GM19351 (cell line): ENCODE measurements around the gene ADCY10.
"Not testable (repeated sequence)": the region's sequence is repeated elsewhere in the genome, so short reads cannot be mapped to it uniquely, and the experiment has no call there.

ENCODE experiments used
- ATAC-seq: cut with Tn5 transposase; IDR thresholded peaks from one replicate; pipeline ENCODE4 v1.9.1; 2021; ENCODE audit warnings: mild to moderate bottlenecking, moderate library complexity; ENCODE audit not compliant: unreplicated experiment

Gene ADCY10

DNA sequence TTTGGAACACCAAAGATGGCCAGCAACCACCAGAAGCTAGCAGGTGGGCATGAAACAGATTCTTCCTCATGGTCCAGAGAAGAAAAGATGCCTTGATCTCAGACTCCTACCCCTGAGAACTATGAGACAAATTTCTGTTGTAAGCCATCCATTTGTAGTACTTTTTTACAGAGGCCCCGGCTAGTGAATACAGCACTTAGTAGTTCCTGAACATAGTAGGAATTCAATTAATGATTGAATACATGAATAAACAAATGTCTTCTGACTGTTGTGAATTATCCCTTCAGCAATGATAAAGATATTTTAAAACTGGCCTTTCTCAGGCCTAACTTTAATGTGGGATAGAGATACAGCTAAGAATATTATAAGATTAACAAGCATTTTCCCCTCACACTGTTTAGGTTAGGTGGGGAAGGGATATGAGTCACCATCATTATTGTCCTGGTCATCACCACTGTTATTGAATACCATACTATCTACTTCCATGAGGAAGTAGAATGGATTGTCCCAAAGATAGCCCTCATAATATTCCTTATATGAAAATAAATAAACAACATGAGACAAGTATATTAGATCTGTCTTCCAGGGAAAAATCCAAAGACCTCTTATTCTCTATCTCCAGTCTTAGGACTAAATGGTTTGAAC lies 51.4 kb downstream of the ADCY10 start:
- ATAC-seq, result no peak

DNA sequence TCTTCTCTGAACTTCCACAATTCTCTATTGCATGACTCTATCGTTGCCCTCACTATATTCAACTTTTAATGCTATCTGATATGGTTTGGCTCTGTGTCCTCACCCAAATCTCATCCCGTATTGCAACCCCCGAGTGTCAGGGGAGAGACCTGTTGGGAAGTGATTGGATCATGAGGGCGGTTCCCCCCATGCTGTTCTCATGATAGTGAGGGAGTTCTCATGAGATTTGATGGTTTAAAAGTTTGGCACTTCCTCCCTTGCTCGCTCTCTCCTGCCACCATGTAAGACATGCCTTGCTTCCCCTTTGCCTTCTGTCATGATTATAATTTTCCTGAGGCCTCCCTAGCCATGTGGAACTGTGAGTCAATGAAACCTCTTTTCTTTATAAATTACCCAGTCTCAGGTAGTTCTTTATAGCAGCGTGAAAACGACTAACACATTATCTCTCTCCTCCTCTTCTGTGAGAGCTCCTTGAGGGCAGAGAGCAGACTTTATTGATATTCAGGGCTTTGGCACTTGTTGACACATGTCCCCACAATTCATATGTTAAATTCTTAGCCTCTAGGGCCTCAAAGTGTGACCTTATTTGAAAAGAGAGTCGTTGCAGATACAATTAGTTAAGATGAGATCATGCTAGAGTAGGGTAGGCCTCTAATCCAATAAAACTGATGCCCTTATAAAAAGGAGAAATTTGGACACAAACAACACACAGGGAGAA lies 52.1 kb downstream of the ADCY10 start:
- no peak for ATAC-seq

DNA sequence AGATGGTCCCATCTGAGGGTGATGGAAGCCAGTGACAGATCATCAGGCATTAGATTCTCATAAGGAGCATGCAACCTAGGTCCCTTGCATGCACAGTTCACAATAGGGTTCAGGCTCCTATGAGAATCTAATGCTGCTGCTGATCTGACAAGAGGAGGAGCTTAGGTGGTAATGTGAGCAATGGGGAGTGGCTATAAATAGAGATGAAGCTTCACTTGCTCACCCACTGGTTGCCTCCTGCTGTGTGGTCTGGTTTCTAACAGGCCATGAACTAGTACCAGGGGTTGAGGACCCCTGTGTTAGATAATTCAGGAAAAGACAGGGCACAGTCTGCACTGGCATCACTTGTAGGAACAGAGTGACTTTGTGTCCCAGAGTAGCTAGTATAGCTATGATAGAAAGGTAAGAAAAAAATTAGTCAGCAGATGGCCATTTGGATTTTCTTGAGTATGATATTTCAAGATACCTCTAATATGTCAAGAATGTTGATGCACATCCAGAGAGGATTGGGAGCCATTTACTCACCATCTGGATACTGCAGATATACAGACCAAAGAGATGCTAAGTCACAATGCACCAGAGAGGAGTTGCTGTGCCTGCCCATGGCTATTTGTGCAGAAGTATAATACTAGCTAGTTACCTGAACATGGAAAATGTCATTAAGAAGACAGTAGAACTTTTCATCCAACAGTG lies 53.6 kb downstream of the ADCY10 start:
- no peak for ATAC-seq

DNA sequence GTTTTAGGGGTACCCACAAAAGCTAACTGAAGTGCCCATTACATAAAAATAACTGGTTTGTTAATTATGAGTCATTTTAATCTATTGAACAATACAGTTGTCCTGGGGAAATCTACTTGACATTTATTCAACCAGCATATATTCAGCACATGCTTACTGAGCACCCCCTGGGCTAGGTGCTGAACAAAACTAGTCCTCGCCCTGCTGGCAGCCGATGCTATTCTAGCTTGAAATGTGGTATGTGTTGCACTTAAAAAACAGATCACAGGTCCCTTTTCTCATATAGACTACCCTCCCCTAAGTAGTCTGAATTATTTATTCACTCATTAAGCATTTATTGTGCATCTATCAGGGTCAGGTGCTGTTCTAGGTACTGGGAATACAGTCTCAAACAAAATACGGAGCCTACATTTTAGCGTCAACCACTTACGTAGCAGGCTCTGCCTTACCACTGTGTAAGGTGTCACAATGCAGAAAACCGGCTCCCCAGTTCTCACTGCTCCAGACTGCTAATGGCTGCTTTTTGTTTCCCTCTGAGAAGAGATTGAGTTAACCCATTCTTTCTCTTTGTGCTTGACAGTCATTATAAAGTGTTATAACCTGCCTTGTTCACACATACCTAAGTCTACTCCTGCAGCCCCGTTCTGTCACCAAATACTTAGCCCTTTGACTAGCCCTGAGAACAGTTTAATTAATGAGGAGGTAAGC lies 57.1 kb downstream of the ADCY10 start:
- ATAC-seq, result no peak

DNA sequence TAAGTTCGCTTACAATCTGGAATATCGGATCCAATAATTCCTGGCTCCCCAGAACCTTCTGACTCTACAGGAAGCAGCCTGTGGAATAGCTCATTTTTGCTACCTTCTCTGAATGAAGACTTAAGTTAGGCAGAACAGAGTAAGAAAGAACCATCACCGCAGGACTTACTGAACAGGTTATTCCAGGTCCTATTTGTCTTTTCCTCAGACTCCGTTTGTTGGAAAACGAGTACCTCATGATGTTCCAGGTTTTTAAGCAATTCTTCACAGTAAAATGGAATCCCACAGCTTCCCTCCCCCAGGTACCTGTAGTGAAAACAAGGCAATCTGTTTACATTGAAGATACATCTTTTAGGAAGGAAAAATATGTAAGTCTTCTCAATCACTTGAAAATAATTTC lies 59.8 kb downstream of the ADCY10 start:
- ATAC-seq, result no peak

DNA sequence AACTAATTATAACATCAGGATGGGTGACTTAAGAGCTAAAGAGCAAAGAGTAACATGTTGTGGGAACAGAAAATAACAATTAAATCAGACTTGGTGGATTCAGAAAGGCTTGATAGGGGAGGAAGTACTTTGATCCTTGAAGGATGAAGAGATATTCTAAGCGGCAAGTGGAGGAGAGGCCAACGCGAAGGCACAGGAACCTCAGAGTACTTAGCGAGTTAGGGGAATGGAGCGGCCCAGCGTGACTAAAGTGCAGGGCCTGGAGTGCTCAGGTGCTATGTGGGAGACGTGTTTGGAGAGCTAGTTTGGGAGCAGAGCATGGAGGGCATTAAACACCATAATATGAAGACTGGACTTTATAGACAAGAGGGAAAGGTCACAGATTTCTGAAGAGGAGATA lies 64.3 kb downstream of the ADCY10 start:
- ATAC-seq, result no peak

DNA sequence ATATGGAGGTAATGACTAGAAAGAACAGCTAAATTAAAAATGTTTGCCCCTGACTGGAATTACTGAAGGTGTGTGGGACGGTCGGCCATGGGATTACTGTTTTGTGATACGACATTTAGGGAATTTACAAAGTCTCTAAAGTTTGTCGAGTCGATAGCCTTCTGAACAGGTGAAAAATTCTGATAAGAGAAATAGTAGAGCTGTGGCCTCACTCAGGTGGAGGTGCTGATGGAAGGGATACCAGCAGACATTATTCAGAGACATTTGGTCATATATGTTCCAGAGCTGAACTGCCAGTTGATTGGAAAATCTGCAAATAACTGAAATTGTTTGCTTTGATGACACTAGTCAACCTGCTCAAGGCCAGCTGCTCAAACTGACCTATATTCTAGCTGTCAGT lies 71.1 kb downstream of the ADCY10 start:
- ATAC-seq, result no peak

DNA sequence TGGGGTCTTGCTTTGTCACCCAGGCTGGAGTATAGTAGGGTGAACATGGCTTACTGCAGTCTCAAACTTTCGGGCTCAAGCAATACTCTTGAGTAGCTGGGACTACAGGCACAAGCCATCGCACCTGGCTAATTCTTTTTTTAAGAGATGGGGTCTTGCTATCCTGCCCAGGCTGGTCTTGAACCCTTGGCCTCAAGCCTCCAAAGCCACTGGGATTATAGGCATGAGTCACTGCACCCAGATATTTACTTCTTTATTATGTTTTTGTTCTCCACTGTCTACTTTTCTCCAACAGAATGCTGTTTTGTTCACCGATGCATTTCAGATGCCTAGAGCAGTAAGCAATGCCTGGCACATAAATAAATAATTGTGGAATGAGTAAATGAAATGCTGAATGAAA lies 72.4 kb downstream of the ADCY10 start:
- ATAC-seq, result no peak

DNA sequence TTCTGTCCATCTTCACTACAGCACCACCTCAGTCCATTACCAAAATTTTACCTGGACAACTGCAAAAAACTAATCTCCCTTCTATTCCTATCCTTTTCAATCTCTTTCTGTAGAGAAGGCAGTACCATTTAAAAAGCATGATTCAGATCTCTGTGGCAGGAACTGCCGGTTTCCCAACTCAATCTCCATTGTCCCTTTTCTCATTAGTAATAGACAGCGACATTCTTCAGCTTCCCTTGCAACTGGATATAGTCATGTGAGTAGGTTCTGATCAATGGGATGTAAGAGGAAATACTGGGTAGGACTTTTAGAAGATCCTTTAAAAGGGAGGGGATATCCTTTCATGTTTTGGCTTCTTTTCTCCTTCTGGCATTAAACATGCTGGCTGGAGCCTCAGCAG lies 74.9 kb downstream of the ADCY10 start:
- ATAC-seq, result no peak

DNA sequence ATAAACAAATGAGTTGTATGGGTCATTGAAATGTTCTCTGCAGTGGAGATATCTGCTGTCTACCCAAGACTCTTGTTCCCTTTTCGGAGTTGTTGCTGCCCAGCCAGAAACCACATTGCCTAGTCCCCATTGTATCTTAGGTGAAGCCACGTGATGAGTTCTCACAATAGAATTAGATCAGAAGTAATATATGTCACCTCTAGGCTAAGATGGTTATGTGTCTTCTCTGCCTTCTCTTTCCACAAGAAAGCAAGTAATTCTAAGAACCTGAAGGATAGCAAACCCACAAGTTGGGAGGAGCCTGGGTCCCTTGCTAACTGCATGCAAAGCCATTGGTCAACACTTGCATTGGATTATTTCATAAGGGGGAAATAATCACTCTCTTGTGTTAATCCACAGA lies 76.6 kb downstream of the ADCY10 start:
- no peak for ATAC-seq

DNA sequence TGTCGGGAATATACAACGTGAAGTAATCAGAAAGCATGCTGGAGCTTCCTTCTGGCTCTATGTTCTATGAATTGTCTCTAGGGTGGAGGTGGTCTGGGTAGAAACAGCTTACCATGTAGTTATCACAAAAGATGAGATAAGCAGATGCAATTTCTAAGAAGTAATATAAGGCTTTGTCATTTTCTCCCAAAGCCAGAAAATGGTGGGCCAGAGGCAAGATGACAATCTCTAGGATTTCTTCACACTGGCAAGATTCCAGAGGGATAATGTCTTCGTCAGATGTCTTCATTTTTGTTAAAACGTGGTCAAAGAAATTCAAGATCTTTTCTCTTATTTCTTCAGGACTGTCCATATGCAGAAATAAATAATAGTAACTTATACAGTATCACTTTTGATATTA lies 77.7 kb downstream of the ADCY10 start:
- ATAC-seq, result no peak

DNA sequence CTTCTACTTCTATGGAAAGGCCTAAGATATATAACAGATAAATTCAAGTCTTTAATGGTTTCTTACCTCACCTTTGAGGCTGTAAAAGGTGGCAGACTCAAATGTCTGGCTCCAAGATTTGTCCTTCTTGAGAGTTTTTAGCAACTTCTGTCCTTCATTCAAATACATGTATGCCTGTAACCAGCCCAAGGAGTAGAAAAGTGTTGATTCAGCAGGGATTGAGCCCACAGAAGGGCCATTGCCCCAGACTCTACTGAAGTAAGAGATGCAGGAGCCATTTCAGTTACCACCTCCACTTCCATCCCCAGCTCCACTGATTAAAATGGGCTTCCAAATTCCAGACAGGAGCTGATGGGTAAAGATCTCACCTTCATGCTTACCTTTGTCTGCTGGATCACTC lies 80.0 kb downstream of the ADCY10 start:
- ATAC-seq, result no peak

DNA sequence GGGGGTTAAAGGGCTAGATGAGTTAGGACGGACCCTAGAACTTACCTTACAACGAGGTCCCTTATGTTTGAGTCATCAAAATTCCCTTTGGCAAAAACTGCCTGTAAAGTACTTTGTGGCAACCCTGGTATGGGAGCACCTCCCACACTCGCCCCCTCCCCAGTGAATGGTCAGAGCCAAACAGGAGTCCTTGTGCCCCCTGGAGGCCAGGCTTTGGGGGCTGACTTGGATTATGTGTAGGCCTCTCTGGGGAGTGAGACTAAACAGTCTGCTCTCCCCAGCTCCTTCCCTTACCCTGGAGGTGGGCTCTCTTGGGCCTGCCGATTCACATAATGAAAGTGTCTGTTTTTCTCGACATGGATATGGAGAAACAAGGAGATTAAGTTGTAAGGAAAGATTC lies 81.2 kb downstream of the ADCY10 start:
- ATAC-seq, result no peak

DNA sequence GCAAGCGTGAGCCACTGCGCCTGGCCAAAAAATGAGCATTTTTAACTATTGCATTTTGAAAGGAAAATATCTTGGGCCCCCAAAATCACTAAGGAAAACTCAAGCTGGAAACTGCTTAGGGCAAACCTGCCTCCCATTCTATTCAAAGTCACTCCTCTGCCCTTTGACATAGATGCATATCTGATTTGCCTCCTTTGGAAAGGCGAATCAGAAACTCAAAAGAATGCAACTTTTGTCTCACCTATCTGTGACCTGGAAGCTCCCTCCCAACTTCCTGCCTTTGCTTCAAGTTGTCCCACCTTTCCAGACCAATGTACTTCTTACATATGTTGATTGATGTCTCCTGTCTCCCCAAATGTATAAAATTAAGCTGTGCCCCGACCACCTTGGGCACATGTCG lies 83.3 kb downstream of the ADCY10 start:
- not testable (repeated sequence) for ATAC-seq

DNA sequence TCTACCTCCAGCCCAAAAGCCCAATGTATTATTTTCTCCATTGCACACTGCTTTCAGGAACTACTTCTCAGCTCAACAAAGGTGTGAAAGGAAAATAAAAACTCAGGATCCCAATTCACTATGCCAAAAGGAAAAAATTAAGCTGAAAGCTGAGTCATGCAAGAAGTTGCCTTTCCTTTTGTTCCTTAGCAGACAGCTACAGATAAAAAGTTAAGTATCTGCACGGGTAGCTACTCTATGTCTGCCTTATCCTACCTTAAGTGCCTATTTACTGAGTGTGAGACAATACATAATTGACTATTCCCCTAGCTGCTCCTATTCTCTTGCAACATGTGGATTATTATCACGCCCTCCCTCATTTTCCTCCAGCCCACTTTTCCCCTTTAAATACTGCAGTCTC lies 84.1 kb downstream of the ADCY10 start:
- no peak for ATAC-seq

DNA sequence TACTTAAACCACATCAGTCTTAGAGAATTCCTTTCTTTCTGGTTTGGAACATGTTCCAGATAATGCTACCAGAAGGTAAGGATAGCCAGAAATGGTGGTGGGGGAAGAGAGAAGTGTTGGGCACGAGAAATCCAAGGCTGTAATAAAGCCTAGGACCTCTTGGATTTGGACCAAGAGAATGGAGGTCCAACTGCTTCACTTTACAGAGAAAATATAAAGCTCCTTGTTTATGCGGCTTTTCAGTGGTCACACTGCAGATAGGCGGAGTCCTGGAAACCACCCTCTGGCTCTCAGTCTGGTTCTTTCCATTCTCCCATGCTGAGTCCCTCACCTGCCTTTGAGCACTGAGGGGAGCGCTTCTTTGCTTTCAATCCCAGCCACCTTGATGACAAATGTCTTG lies 87.8 kb downstream of the ADCY10 start:
- no peak for ATAC-seq

DNA sequence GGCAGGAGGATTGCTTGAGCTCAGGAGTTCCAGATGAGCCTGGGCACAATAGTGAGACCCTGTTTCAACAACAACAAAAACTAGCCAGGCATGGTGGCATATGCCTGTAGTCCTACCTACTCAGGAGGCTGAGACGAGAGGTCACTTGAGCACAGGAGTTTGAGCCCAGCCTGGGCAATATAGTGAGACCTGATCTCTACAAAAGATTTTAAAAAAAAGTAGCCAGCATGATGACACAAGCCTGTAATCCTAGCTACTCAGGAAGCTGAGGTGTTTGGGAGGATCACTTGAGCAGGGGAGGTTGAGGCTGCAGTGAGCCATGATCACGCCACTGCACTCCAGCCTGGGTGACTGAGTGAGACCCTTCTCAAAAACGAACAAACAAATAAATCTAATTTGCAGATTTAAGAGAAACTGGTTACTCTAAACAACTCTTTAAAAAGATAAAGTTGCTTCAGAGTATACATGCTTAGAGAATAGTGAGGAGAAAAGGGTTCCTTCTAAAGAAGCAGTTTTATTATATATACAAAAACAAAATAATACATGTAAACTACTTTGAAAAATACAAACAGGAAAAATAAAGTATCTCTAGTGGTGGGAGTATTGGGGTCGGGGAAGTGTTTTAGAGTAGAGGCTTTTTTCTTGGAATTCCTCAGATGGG lies 88.4 kb downstream of the ADCY10 start:
- no peak for ATAC-seq

DNA sequence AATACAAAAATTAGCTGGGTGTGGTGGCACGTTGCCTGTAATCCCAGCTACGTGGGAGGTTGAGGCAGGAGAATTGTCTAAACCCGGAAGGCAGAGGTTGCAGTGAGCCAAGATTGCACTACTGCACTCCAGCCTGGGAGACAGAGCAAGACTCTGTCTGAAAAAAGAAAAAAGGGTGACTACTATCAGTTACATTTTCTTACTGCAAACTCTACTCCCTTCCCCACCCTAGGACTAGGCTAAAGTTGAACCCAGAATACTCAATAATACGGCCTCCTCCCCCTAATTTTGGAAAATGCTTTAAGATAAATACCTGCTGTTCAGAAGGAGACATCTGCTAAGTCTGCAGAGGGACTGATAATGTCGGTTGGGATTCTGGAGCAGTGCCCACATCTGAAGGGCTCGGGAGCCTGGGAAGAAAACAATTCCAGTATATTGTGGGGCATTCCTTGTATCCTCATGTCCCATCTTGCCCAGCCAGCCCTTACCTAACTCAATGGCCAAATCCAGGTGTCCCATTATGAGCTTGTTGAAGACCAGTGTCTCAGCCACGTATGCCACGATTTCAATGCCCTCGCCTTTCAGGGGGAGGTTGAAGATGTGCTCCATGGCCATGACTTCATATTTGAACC lies 89.7 kb downstream of the ADCY10 start:
- ATAC-seq, result no peak

DNA sequence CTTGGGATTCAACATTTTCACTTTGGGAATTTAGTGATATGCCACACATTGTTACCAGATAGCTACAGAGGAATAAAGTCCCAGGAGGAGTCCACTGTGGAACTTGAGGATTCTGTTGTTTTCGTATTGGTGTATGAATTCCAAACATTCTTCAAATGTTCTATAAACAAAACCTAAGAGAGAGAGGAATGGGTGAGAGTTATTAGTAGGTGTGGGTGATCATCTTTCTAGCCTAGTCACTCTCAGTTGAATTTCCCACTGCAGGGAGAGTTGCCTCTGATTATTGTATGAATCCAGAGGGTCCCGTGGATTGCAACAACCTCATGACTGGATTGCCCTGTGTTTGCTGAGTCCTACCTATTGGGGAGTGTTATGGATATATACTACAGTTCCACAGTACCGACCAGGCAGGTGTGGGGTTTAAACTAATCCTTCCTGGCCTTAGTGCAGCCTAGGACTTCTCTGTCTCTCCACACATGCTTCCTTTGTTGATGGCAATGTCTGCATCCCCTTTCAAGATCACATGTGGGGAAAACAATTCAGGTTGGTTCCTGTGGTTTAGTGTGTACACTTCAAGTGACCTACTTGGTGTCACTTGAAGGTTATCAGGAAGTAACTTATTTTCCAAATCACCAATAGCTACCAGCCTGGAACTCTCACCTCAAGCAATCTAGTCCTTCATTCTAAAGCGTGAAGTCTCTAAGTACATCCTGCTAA lies 91.8 kb downstream of the ADCY10 start:
- ATAC-seq, result no peak

DNA sequence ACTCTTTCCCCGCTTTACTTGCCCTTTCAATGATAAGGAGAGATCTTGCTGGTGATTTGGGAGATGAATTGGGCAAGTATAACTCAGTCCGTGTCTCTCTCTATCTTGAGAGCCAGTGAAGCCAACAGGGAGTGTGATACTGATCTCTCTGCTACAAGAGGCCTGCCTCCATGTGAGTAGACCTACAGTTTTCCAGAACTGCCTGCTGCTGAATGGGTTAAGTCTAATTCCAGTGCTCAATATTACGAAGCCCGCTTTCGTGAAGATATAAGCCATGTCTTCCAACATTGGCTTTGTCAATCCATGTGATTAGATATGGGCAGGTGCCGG lies 92.6 kb downstream of the ADCY10 start:
- ATAC-seq, result no peak
